HEK293T (cell line): ENCODE data around the gene LCE1E.

Experiments used
- ARNT ChIP-seq: fragments of 450-650 bp; IDR thresholded peaks from 2 replicates; pipeline ENCODE4 v1.6.1; 2017; ENCODE audit warnings: mild to moderate bottlenecking
- CTBP1 ChIP-seq: fragments of 450-650 bp; IDR thresholded peaks from 2 replicates; pipeline ENCODE4 v1.6.1; 2016; ENCODE audit warnings: borderline replicate concordance
- FOXA1 ChIP-seq: fragments of 450-650 bp; IDR thresholded peaks from 2 replicates; pipeline ENCODE4 v1.6.1; 2016; ENCODE audit warnings: mild to moderate bottlenecking
- NFRKB ChIP-seq: fragments of 450-650 bp; IDR thresholded peaks from 2 replicates; pipeline ENCODE4 v1.6.1; 2016; ENCODE audit warnings: mild to moderate bottlenecking, moderate library complexity
- SP1 ChIP-seq: fragments of 450-650 bp; IDR thresholded peaks from 2 replicates; pipeline ENCODE4 v1.6.1; 2017
- SUZ12 ChIP-seq: fragments of 450-650 bp; IDR thresholded peaks from 2 replicates; pipeline ENCODE4 v1.6.1; 2016; ENCODE audit warnings: mild to moderate bottlenecking
- TF ChIP-seq, protein P1 (sequence below): fragments of 450-650 bp; IDR thresholded peaks from 2 replicates; pipeline ENCODE4 v1.6.1; 2016

DNA sequence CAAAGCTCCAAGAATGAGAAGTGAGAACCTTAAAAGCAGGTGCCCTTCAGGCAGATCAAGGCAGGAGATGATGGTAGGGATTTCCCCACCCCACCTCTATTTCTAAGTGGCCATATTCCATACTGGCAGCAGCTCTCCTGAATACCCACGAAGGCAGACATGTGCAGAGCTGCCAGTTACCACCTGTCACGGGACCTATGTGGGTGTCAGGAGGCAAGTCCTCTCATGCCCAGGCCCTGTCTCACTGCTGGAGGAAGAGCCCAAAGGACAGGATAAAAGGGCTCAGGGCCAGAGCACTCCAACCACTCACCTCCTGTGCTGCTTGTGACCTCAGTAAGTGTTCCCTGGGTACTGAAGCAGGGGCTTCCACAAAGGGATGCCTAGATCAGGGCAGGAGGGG, 25.0 kb downstream of the LCE1E start:
- no peak for TF ChIP-seq SP1
- TF ChIP-seq SUZ12, result no peak
- TF ChIP-seq ARNT, result no peak
- TF ChIP-seq, protein P1, sequence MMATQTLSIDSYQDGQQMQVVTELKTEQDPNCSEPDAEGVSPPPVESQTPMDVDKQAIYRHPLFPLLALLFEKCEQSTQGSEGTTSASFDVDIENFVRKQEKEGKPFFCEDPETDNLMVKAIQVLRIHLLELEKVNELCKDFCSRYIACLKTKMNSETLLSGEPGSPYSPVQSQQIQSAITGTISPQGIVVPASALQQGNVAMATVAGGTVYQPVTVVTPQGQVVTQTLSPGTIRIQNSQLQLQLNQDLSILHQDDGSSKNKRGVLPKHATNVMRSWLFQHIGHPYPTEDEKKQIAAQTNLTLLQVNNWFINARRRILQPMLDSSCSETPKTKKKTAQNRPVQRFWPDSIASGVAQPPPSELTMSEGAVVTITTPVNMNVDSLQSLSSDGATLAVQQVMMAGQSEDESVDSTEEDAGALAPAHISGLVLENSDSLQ, result no peak
- TF ChIP-seq NFRKB, result no peak
- no peak for TF ChIP-seq CTBP1
- no peak for TF ChIP-seq FOXA1
